Stimulated activated CD4-positive, alpha-beta T cell treated with anti-CD3 and anti-CD28 coated beads, Interleukin-4, amount 100 ng/mL, for 24 hours (primary cell): ENCODE results near the gene GABRB2.
"Not testable (repeated sequence)": the region's sequence is repeated elsewhere in the genome, so short reads cannot be mapped to it uniquely, and the experiment has no call there.

Experiments used
- DNase-seq: peaks from one replicate; pipeline ENCODE4 v3.0.0-alpha.2; 2020

The GABRB2 gene

DNA sequence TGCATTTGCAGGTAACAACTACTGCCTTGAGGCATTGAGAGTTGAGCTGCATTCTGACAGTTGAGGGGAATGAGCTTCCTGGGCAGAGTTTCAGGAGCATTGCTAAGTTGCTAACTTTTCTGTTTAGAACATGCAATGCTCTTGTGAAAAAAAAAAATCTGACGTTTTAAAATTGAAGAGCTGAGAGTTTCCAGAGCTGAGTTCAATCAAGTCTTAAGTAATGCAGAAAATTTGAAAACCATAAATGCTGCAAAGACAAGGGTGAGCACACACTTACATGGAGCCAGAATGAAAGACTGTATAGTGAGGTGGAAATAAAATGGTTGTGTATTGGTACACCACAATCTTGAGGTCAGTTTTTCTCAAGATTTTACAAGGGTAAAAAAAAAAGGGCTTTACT, 166.0 kb downstream of the GABRB2 start:
- DNase-seq, result no peak

- DNase-seq, result no peak
These were observed 167.8 kb downstream of the GABRB2 start for GRCh38 chr5:161378701-161379100.

DNA sequence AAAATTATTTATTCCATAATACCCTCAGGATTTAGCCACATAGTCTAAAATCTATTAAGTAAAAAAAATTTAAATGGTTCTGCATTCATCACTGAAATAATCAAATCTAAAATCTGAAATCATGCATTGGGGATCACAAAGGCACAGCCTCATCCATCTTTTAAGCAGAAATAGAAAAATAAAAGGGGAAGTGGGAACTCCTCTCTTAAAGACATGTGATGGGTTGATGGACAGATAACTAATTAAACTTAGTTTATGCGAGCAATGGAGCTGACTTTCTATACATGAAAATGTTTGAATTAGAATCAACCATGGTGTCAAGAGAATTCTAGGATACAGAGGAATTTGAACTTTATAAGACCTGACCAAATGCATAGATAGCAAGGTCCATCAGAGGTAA, 170.5 kb downstream of the GABRB2 start:
- DNase-seq, result no peak

GRCh38 chr5:161373345-161373707, 173.2 kb downstream of the GABRB2 start:
- DNase-seq, result no peak

DNA sequence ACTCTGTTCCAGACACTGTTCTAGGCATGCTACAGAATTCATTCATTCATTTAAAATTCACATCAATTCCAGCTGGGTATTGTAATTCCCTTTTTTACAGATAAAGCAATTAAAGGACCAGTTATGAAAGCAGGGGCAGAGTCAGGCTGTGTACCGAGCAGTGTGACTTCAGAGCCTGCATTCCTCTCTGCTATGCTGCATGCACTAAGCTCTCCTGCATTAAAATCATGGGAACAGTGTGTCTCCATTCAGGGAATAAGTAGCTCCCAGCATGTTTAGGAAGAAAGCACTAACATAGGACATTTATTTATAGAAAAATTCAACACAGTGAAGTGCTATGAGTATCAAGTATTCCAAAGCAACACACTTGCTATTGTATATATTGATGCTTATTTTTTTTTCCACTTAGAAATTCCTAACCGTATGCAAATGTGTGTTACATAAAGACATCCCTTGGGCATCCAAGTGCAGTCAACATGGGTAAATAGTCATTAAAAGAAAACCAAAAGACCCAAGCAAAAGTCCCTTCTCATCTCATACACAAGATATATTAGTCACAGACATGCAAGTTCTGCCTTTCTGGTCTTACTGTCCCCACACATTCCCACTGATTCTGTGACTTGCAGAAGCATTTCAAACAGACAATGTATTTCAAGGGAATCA, 173.7 kb downstream of the GABRB2 start:
- no peak for DNase-seq

DNA sequence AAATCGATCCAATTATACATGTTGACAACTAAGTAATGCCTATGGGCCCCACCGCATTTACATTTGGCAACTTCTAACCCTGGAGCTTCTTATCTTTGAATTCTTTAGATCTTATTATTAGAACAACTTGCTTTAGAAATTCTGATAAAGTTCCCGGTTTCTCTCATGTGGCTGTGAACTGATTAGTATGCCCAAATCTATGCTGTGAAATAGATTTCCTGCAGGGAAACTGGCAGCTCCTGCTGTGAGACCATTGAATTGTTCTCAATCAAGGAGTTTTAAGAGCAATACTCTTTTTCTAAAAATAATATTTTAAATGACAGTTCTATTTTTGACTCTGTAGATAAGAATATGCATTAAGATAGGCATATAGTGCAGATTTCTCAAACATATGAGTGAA, 177.5 kb downstream of the GABRB2 start:
- DNase-seq, result no peak

- DNase-seq, result no peak
These were observed 188.1 kb downstream of the GABRB2 start for GRCh38 chr5:161358446-161358845.

DNA sequence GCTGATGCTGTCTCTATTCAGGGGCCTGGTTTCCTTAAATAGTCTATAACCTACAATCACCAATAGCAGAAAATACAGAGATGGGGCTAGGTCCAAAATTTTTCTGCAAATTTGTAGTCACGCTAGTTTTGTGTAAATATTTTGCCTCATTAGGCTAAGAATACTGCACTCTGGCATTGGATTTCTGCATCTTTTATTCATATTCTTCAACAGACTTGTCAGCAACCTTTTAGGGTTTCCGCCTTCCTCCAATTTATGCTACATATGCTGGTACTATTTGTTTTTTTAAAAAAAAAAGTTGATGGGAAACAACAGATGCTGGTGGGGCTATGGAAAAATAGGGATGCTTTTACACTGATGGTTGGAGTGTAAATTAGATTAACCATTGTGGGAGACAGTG, 202.3 kb downstream of the GABRB2 start:
- DNase-seq, result no peak

DNA sequence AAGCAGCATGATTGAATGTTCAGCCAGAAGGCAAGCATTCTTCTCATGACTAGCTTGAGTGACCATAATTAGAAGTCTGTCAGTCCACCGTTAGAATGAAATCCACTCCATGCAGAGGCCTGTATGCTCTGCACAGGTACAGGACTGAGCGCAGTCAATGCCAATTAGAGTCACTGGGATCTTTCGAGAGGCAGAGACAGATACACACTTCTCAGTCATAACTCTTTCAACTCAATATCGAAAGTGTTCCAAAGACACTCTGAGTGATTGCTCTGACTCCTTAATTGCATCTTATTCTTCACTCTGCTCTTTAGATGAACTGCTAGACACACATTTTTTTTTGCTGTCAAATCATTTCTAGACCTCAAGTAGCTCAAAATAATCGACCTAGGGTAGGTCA, 203.6 kb downstream of the GABRB2 start:
- no peak for DNase-seq

DNA sequence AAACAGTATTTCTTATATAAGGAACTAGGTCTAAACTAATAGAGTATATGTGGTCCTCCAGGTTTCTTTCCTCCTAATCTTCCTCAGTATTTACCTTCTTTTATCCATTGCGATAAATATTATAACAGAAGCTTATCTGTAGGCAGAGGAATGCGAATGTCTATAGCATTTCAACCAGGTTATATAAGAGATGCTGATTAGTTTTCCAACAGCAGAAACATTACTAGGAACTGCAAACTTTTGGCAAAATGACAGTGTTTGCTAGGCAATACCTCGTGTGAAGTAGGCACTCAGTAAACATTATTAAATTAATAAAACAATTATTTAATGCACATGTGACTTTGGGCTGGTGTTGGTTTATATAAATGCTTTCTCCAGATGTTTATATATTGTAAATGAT, 206.5 kb downstream of the GABRB2 start:
- no peak for DNase-seq

DNA sequence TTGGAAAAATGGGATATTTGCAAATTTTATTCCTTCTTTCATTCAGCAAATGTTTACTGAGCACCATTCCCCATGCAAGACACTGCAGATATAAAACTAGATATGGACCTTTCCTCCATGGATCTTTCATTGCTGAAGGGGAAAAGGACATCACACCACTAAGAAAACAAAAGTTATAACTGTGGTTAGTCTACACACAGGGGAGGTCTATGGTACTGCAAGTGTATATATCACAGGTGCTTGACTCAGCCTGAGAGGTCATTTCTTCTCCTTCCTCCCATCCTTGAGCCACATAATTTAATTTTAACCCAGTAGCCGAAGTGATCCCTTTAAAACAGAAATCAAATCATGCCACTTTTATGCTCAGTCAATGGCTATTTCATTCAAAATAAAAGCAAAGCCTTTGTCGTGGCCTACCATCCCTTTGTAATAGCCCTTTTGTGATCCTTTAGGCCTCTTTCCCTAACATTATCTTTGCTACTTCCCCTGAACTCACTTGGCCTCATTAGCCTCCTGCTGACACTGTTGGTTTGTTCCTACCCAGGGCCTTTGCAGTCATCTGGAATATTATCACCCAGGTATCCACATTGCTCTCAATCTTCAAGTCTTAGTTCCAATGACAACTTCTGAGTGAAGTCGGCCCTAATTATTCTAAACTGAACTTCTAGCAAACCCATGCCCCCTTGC, 213.2 kb downstream of the GABRB2 start:
- DNase-seq, result no peak

- no peak for DNase-seq
These were observed 214.2 kb downstream of the GABRB2 start for GRCh38 chr5:161332343-161332742.

GRCh38 chr5:161314033-161314432, 232.5 kb downstream of the GABRB2 start:
- no peak for DNase-seq

GRCh38 chr5:161312882-161313281, 233.6 kb downstream of the GABRB2 start:
- DNase-seq, result no peak

GRCh38 chr5:161311965-161312364, 234.6 kb downstream of the GABRB2 start:
- DNase-seq, result no peak

- DNase-seq, result no peak
These were observed 235.3 kb downstream of the GABRB2 start for GRCh38 chr5:161311146-161311708.

DNA sequence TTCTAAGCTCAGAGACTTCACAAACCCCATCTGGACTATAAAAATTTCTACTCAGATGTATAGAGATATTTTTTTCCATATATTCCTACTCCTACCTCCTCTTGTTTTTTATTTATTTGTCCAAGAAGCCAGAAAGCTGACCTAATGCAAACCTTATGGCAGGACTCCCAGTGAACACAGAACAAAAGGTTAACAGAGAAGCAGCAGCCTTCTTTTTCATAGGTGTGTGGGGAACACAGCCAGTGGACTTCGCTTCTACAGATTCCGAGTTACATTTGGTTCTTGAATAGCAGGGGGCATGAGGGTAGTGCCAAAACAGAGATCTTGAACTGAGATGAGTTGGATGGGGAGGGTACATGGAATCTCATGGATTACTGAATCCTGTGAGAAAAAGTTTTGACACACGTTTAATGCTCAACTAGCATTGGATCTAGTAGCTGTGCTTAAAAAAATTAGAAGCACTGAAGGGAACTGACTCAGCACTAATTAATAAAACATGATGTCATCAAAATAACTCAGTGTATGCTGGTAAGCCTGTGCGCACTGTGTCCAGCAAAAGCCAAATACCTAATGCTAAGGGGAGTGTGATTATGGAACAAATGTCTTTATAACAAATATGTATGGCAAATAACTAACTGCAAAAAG, 240.1 kb downstream of the GABRB2 start:
- DNase-seq, result no peak

GRCh38 chr5:161305601-161306000, 240.9 kb downstream of the GABRB2 start:
- no peak for DNase-seq

DNA sequence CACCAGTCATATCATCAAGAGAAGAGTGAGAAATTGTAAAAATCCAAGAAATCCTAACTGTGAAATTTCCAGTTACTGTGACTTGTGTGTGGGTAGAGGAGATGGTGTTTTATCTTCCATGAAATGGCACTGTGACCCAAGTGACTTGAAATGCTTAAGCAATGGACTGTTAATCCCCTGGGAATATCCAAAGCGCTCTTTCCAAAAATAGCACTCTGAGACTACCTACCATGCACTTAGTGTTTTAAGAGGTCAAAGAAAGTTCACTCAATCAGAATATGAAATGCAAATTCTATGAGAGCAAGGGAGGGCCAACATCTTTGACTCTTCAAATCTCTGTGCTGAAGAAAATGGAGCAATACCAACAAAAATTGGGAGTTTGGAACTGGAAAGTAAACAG, 244.0 kb downstream of the GABRB2 start:
- no peak for DNase-seq

- DNase-seq, result no peak
These were observed 244.9 kb downstream of the GABRB2 start for GRCh38 chr5:161301586-161301985.

GRCh38 chr5:161299053-161299452, 247.5 kb downstream of the GABRB2 start:
- DNase-seq, result no peak

GRCh38 chr5:161297388-161297787, 249.1 kb downstream of the GABRB2 start:
- not testable (repeated sequence) for DNase-seq

- no peak for DNase-seq
These were observed 250.7 kb downstream of the GABRB2 start for GRCh38 chr5:161295721-161296250.

- no peak for DNase-seq
These were observed 258.5 kb downstream of the GABRB2 start for GRCh38 chr5:161288071-161288470.
